HL-60/S4 treated with retinoic acid at 250 ng/mL for 4 days and 3 days (cell line): ENCODE data around the gene MRGPRX3.
"Not testable (repeated sequence)": the region's sequence is repeated elsewhere in the genome, so short reads cannot be mapped to it uniquely, and the experiment has no call there.

Experiments used
- in situ Hi-C: fragments of 300-500 bp; cut with MboI; formaldehyde crosslinking; loops from 2 replicates; pipeline ENCODE4 v1.7.0; 2022; ENCODE audit warnings: low sequenced_read_pairs

Gene MRGPRX3

DNA sequence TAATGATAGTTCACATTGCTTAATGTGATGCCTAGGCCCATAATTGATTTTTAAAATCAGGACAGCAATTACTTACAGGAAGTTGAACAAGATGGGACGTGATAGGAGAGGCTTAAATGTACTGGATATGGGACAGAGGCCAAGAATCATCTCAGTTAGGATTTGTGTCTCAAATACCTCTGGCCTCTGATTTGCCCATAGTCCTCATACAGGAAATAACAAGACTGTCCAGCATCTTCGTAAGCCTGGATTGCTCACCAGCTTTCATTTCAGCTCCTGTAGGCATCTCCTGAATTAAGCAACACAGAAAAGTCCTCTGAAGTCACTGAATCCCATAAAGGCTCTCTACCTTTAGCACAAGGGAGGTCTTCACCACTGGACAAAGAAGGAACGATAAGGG is at the start of gene MRGPRX3:
Gene MRGPRX3 (plus strand): TSS at position 231 of the 400 bp plus-strand sequence. CDS start 4,632 bp downstream, outside the sequence.
- in situ Hi-C loops, result no loop called here

DNA sequence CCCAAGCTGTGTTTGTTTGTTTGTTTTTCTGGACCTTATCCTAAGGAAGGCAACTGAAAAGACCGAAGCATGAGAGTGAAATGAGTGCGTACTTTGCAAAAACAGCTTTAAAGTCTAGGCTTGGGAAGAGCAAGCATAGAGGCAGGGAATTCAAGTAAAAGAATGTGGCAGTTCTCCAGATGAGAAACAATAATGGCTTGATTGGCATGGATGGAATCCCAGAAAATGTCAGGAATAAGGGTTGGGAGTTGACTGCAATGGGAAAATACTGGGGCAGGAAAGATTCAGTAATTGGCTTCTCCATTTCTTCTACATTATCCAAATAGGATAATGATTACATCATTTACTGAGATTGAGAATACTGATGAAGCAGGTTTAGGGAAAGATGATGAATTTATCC is 44.0 kb upstream of the MRGPRX3 start:
- in situ Hi-C loops, result no loop called here

DNA sequence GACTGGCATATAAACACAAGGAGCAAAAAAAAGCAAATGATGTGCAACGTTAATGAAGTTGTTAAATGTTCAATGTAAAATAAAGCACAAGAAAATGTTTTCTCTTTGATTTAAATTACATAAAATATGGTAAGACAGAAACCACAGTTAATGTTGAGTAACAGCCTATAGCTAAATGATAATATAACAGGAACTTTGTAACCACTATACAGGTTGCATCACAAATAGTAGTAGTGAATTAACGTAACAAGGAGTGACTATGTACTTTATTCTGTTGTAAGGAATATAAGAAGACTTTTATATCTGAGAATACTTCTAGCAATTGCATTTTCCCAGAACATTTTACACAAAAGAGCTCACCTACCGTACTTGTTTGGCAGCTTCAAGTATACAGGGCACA is 43.4 kb upstream of the MRGPRX3 start:
- in situ Hi-C loops, result no loop called here

DNA sequence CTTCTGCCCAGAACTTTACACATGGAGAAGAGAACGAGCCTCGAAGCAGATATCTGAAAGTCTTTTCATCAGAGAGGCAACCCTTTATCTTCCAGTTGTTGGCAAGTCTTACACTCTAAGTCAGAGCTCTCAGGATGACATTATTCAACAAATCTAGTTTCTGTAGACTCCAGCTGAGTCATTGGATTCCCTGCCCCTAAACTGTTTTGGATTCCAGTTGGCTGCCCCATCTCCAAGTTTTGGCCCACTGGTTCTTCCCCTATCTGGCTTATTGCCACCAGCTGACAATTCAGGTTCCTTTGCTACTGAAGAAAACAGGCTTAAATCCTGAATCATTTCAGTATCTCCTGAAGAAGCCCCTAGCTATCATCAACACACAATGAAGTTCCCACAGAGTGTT is 40.6 kb upstream of the MRGPRX3 start:
- in situ Hi-C loops, result no loop called here

DNA sequence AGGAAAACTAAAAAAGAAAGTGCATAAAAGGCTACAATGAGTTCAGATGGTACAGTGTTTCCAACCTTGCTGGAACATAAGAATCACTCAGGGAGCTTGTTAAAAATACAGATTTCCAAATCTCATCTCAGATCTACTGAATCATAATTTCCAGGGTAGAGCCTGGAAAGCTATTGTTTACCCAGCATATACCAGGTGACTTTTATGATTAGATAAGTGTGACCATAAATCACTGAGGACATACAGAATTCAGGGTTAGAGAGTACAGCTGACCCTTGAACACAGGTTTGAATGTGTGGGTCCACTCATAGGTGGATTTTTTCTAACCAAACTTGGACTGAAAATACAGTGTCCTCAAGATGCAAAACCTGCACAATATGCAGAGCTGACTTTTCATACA is 38.4 kb upstream of the MRGPRX3 start:
- in situ Hi-C loops, result no loop called here

DNA sequence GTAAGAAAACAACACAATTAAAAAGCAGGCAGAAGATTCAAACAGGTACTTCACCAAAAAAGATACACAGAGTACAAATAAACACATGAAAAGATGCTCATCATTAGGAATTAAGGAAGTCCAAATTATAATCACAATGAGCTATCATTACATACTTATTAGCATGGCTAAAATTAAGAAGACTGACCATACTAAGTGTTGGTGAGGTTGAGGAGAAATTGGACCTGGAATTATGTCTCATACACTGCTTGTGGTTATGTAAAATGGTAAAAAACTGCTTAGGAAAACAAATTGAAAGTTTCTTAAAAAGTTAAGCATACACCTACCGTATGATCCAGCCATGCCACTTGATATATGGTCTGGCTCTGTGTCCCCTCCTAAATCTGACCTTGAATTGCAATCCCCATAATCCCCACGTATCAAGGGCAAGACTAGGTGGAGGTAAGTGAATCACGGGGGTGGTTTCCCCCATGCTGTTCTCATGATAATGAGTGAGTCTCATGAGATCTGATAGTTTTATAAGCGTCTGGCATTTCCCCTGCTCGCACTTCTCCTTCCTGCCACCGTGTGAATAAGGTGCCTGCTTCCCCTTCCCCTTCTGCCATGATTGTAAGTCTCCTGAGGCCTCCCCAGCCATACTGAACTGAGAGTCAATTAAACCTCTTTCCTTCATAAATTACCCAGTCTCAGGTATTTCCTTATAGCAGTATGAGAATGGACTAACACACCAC is 31.3 kb upstream of the MRGPRX3 start:
- in situ Hi-C loops, result no loop called here

DNA sequence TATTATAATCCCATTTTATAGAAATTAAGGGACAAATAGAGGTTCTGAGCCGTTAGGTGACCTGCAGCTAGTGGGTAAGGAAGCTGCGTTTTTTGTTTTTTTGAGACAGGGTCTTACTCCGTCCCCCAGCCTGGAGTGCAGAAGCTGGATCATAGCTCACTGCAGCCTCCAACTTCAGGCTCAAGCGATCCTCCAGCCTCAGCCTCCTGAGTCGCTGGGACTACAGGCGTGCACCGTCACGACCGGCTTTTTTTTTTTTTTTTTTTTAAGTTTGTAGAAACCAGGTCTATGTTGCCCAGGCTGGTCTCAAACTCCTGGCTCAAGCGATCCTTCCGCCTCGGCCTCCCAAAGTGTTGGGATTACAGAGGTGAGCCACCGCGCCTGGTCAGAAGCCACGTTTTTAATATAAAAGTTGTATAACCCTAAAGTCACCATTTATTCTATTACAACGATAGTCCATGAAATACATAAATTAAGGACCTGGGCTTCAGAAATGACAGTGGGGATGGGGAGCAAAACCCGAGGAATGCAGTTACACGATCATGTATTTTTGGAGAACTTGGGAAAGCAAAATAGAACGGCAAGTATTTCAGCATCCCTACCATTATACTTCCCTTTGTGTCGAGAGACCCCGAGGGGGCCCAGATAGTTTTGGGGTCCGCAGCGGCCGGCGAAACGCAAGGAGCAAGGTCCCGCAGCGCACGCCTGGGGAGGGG is 27.1 kb upstream of the MRGPRX3 start:
- in situ Hi-C loops, result no loop called here

DNA sequence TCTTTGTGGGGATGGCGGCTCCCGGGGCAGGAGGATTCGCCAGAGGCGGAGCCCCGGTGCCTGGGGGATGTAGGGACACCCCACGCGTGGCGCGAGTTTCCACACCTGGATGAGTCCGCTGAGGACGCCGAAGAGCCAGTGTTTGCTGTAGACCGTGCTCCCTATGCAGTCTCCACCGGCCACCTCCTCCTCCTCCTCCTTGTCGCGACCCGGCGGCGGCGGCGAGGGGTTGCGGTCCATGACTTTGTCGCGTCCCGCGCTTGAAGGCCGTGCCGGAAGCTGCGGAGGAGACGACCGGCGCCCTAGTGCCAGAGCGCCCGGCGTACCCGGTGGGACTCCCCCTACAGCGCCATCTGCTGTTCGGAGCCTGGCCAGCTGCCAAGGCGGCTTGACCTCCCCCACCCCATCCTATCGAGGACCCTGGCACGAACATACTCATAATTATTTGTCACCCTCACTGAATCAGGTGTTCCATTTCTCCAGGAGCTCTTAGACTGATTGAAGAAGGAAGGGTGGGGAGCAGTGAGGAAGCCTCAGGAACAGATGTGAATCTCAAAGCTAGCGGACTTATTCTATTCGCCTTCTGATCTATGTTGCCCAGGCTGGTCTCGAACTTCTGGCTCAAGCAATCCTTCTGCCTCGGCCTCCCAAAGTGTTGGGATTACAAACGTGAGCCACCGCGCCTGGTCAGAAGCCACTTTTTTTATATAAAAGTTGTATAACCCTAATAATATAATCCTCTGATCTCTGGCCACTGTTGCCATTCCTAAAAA is 26.4 kb upstream of the MRGPRX3 start, which contains the start of gene SAAL1:
Gene SAAL1 (minus strand): TSS at position 281 of the 773 bp plus-strand sequence. CDS start 41 bp downstream, at position 240.
- in situ Hi-C loops, result no loop called here

DNA sequence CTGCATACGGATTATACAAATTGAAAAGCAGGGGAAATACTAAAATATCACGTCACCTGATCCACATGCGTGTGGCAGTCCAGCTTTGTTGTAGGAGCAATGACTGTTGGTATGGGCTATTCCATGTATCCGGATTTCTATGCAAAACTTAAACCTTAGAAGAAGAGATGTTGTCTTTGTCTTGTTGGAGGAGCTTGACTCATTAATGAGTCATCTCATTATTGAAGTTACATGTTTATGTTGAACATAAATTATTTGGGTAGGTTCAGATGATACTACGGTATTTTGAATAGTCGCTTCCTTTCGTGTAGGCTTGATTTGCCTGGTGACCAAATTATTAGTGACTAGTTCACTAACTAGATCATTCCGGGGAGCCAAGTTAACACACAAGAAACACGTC is 25.7 kb upstream of the MRGPRX3 start:
- in situ Hi-C loops, result no loop called here

DNA sequence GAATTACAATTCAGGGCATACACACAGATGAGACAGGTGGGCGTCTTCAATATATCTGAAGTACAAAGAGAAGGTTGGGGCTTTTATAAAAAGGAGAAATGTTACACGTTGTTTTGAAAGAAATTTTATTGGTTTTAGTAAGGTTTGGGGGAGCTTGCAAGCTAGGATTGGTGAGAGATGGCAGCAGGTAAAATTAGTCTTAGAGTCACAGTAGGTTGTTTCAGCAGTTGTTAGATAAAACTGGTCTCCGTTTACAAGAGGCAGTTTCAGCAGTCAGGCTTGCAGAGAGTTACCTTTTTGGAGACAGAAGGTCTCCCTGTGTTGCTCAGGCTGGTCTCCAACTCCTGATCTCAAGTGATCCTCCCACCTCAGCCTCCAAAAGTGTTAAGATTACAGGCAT is 24.1 kb upstream of the MRGPRX3 start:
- in situ Hi-C loops, result no loop called here

DNA sequence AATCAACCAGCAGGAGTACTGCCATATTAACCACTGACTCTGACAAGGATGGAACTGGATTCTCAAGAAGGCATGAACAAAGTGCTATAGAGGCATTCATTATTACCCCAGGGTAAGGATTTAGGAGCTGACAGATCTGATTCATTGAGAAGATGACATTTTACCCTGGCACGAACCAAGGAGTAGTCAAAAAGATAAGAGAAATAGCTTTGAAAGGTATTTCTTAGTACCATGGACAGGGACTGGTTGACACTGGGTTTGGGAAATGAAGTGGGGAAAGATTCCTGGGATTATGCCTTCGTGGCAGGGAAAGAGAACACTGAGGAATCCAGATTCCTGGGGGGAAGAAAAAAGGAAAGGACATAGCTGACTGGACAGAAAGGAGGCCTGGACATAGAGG is 21.4 kb upstream of the MRGPRX3 start:
- in situ Hi-C loops, result no loop called here

DNA sequence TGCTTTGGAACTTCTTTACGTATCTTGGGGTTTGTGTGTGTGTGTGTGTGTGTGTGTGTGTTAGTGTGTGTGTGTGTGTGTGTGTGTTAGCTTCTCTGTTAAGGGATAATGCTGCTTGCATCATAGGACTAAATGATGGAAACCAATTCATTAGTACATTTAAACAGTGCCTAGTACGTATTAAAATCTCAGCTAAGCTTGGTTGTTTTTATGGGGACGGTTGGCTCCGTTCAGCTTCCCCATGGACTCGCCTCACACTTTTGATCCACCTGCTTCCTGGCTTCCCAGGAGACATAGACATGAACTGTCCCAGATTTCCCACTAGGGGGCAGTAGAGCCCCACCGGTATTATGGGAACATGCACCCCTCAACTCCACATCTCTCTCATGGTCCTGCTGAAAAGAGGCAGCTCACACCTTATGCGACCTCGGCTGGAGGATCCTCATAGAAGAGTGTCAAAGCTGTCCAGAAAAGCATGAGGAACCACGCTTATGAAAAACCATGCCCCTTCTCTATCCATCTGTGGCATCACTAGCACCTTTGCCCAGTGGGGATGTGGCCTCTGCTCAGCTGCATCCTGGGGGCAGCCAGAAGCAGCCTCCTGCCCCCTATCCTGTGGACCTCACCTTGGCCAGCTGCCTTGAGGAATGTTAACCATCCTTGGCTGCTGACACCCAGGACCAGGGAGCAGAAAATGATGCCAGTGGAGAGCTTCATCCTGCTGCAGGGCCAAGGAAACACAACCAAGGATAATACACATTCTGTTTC is 16.8 kb upstream of the MRGPRX3 start:
- in situ Hi-C loops, result no loop called here

DNA sequence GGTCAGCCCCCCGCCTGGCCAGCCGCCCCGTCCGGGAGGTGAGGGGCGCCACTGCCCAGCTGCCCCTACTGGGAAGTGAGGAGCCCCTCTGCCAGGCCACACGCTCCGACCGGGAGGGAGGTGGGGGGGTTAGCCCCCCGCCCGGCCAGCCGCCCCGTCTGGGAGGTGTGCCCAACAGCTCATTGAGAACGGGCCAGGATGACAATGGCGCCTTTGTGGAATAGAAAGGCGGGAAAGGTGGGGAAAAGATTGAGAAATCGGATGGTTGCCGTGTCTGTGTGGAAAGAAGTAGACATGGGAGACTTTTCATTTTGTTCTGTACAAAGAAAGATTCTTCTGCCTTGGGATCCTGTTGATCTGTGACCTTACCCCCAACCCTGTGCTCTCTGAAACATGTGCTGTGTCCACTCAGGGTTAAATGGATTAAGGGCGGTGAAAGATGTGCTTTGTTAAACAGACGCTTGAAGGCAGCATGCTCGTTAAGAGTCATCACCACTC is 11.0 kb upstream of the MRGPRX3 start:
- in situ Hi-C loops, result not testable (repeated sequence)

DNA sequence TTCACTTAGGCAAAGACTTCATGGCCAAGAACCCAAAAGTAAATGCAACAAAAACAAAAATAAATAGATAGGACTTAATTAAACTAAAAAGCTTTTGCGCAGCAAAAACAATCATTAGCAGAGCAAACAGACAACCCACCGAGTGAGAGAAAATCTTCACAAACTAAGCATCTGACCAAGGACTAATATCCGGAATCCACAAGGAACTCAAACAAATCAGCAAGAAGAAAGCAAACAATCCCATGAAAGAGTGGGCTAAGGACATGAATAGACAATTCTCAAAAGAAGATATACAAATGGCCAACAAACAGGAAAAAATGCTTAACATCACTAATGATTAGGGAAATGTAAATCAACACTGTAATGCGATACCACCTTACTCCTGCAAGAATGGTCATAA is 1.3 kb upstream of the MRGPRX3 start:
- in situ Hi-C loops, result not testable (repeated sequence)

DNA sequence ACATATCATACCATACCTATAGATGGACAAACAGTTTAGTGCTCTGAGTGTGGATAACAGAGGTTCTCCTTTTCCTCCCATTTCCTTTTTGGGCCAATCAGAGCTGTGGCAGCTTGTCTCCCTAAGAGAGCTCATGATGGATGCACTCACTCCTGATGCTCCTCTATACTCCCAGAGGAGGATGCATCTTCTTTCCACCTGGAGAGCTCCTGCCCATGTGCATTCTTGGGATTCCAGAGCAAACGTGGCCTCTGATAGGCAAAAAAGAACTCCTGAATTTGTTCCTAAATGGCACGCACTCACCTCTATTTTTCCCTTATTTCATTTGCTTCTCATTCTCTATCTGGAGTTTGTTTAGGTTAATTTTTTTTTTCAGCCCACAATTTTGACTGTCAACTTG is 2.9 kb downstream of the MRGPRX3 start:
- in situ Hi-C loops, result no loop called here

DNA sequence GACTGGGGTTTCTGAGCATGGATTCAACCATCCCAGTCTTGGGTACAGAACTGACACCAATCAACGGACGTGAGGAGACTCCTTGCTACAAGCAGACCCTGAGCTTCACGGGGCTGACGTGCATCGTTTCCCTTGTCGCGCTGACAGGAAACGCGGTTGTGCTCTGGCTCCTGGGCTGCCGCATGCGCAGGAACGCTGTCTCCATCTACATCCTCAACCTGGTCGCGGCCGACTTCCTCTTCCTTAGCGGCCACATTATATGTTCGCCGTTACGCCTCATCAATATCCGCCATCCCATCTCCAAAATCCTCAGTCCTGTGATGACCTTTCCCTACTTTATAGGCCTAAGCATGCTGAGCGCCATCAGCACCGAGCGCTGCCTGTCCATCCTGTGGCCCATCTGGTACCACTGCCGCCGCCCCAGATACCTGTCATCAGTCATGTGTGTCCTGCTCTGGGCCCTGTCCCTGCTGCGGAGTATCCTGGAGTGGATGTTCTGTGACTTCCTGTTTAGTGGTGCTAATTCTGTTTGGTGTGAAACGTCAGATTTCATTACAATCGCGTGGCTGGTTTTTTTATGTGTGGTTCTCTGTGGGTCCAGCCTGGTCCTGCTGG is 4.9 kb downstream of the MRGPRX3 start:
- in situ Hi-C loops, result no loop called here

DNA sequence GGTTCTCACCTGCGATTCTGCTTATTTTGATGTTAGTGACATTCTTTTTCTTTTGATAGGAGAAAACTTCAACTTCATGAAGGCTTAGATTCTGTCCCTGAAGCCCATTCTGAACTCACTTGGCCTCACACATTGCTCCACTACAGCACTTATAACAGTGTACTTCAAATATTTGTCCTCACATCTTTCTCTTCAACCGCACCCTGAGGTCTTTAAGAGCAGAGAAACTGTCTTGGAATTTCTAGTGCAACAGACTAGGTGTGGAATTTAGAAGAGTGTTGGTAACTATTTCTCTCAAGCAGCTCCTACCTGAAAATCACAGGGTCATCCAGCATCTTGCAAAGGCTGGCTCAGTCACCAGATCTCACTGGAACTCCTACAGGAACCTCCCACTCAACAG is 7.8 kb downstream of the MRGPRX3 start:
- in situ Hi-C loops, result no loop called here

DNA sequence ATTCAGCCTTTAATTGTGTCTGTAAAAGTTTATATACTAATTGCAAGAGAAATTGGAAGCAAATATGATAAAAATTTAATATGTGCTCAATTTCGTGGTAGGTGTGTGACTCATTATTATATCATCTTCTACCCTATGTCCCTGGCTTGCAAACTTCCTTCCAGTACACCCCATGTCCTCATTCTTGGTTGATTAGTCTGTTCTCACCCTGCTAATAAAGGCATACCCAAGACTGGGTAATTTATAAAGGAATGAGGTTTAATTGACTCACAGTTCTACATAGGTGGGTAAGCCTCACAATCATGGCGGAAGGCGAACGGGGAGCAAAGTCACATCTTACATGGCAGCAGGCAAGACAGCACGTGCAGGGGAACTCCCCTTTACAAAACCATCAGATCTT is 11.9 kb downstream of the MRGPRX3 start:
- in situ Hi-C loops, result no loop called here

DNA sequence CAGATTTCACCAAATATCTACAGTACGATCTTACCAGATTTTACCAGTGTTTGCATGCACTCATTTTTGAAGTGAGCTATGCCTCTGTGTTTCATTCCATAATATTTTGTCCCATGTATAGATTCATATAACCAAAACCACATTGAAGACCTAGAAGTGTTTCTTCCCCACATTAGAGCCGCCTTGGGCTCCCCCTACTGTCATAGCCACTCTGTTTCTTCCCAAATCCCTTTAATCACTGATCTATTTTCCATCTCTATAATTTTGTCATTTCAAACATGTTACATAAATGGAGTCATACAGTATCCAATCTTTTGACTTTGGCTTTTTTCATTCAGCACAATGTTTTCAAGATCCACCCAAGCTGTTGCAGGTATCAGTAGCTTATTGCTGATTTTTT is 12.7 kb downstream of the MRGPRX3 start:
- in situ Hi-C loops, result no loop called here

DNA sequence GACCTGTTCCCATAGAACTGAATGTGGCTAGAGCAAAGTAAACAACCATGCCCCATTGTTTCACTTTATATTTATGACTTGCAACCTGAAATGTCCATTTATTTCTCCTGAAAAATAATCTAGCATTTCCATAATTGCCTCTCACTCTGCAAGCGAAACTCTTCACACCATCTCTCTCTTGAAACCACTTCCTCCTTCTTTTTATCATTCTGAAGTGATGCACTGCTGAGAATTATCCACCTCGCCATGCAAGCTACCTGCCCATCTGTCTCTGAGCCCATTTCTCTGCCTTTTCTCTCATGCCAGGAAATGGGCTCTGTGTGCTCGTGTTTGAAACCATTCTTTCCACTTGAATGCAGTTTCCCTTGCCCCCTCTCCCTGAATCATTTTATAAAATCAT is 13.5 kb downstream of the MRGPRX3 start:
- in situ Hi-C loops, result no loop called here
